ENCODE data around the gene AKR1B1.

GRCh38 chr7:134493091-134493490 lies 34.2 kb upstream of the AKR1B1 start:
- TF ChIP-seq YY1 (IDR thresholded peaks at IDR 0.05; ENCODE audit: insufficient read depth, insufficient read length) (no peak), ZNF274 (IDR thresholded peaks at IDR 0.05; ENCODE audit: low read depth, low read length) (no peak), SUZ12 (IDR thresholded peaks at IDR 0.05; ENCODE audit: extremely low read depth, insufficient read depth, insufficient read length) (no peak)
